GM12878 (cell line): ENCODE results near the gene SPATA24. TPM values are rescaled to one million over a fixed set of nuclear protein-coding genes. Genes with fewer than 3 reads are reported as not detected.

ENCODE experiments used
- BACH1 ChIP-seq: fragments of 450-650 bp; IDR thresholded peaks from 2 replicates; pipeline ENCODE4 v1.6.1; 2017; ENCODE audit warnings: mild to moderate bottlenecking, borderline replicate concordance
- BHLHE40 ChIP-seq, 2 experiments: fragments of 450-650 bp in 1 of 2; IDR thresholded peaks; 2 replicates each; pipeline ENCODE4 v1.6.1; 2011 to 2017; ENCODE audit warnings: low read depth in 2 of 2, borderline replicate concordance in 1 of 2, improper control_type of control experiment in 1 of 2, low read length in 1 of 2, mild to moderate bottlenecking in 1 of 2
- CREM ChIP-seq: IDR thresholded peaks from 2 replicates; pipeline ENCODE4 v1.6.1; 2014; ENCODE audit warnings: antibody characterized with exemption, low read depth
- CUX1 ChIP-seq: IDR thresholded peaks from 2 replicates; pipeline ENCODE4 v1.6.1; 2012; ENCODE audit warnings: improper control_type of control experiment, low read depth, low read length; ENCODE audit not compliant: insufficient replicate concordance
- E4F1 ChIP-seq: fragments of 450-650 bp; IDR thresholded peaks from 2 replicates; pipeline ENCODE4 v1.6.1; 2018; ENCODE audit warnings: borderline replicate concordance, mild to moderate bottlenecking; ENCODE audit not compliant: partially characterized antibody
- EP300 ChIP-seq, 2 experiments: fragments of 150-350 bp in 1 of 2; IDR thresholded peaks; 2 replicates each; pipeline ENCODE4 v1.6.1; 2011 to 2012; ENCODE audit warnings: low read depth in 2 of 2, low read length in 2 of 2, borderline replicate concordance in 1 of 2, improper control_type of control experiment in 1 of 2, inconsistent platforms in 1 of 2; ENCODE audit not compliant: control insufficient read depth in 1 of 2
- GABPA ChIP-seq: IDR thresholded peaks from 2 replicates; pipeline ENCODE4 v1.6.1; 2014; ENCODE audit warnings: antibody characterized with exemption, low read depth, mild to moderate bottlenecking, inconsistent platforms
- KLF5 ChIP-seq: fragments of 450-650 bp; IDR thresholded peaks from 2 replicates; pipeline ENCODE4 v1.6.1; 2014; ENCODE audit warnings: mild to moderate bottlenecking; ENCODE audit not compliant: partially characterized antibody
- MEF2B ChIP-seq: fragments of 450-650 bp; IDR thresholded peaks from 2 replicates; pipeline ENCODE4 v1.6.1; 2018; ENCODE audit warnings: mild to moderate bottlenecking, moderate library complexity; ENCODE audit not compliant: partially characterized antibody, poor library complexity, severe bottlenecking
- NFIC ChIP-seq: IDR thresholded peaks from 2 replicates; pipeline ENCODE4 v1.6.1; 2012; ENCODE audit warnings: low read depth, mild to moderate bottlenecking, inconsistent platforms, low read length, moderate library complexity
- PAX5 ChIP-seq: IDR thresholded peaks from 2 replicates; pipeline ENCODE4 v1.6.1; 2011; ENCODE audit warnings: low read depth, low read length, borderline replicate concordance
- POU2F2 ChIP-seq: IDR thresholded peaks from 3 replicates; pipeline ENCODE4 v1.6.1; 2011; ENCODE audit warnings: low read depth, mild to moderate bottlenecking, low read length, borderline replicate concordance
- PRDM15 ChIP-seq: fragments of 450-650 bp; formaldehyde crosslinking; IDR thresholded peaks from 2 replicates; pipeline ENCODE4 v1.4.0; 2020; ENCODE audit warnings: mild to moderate bottlenecking, moderate library complexity
- ZZZ3 ChIP-seq: IDR thresholded peaks from 2 replicates; pipeline ENCODE4 v1.6.1; 2011; ENCODE audit warnings: low read depth; ENCODE audit not compliant: control insufficient read depth, insufficient read length
- polyA plus RNA-seq, 11 experiments: library from polyadenylated mRNA; depleted of rRNA in 4 of 11; unstranded in 6 of 11; stranded (reverse) in 5 of 11; fragments of >200 nt; fragmentation: Nextera tagmentation in 4 of 11; fragmentation: Illumina TruSeq in 1 of 11; extraction: Ambion mirVana in 4 of 11; extraction: Trizol in 1 of 11; gene quantifications; 1 replicate in 1 of 11; 2 replicates in 10 of 11; pipeline versions ENCODE4 v1.2.1 to v1.2.3, GENCODE V29; 2011 to 2016; ENCODE audit warnings: inconsistent platforms in 2 of 11, missing spikeins in 2 of 11, low read depth in 1 of 11
- total RNA-seq, 4 experiments: library from RNA; depleted of rRNA in 3 of 4; stranded (reverse); fragments of >200 nt in 3 of 4; fragmentation: Illumina TruSeq in 1 of 4; extraction: Trizol in 1 of 4; gene quantifications; 2 replicates each; pipeline versions ENCODE4 v1.2.1 to v1.2.3, GENCODE V29; 2013 to 2021

The SPATA24 gene
- total and polyA plus RNA-seq, 10 of the 15 experiments (the other 5 are each of a cell fraction or from before 2014, with no cell fraction given) = 4.1 to 9.8 (median 7.3) TPM

- TF ChIP-seq BHLHE40 (IDR thresholded peaks at IDR 0.05; ENCODE audit: borderline replicate concordance in 1 of 2, low read depth in 2 of 2, low read length in 1 of 2) (no peak), E4F1 (no peak), PRDM15 (CRISPR knock-in tag) (no peak), KLF5 (no peak), ZZZ3 (no peak), EP300 (IDR thresholded peaks at IDR 0.05; ENCODE audit: borderline replicate concordance in 1 of 2, control insufficient read depth in 1 of 2, low read depth in 2 of 2, low read length in 2 of 2) (peak; percentile 41 to 74; a peak in 2 of 4 replicates), POU2F2 (no peak), CUX1 (no peak), MEF2B (peak; percentile 93), NFIC (no peak), GABPA (no peak), BACH1 (0 out of 2 replicates have a peak, but pooled peaks have one; percentile 29), CREM (no peak; the same call in 1 of the 2 replicates), PAX5 (peak; percentile 44; the same call in 1 of the 2 replicates)
These were observed 15.6 kb downstream of the SPATA24 start (continued) for GRCh38 chr5:139388198-139388821.
